Common myeloid progenitor, CD34-positive (primary cell): Measurements from ENCODE around the gene SPATA2L.

Experiments
- CTCF ChIA-PET: fragments of 350-600 bp; sonication (Branson Sonifier 250); formaldehyde crosslinking; loops from one replicate; lab custom pipeline; 2021; ENCODE audit warnings: antibody characterized with exemption; lab: Charles Lee
- POLR2A ChIA-PET: fragments of 350-600 bp; sonication (Branson Sonifier 250); formaldehyde crosslinking; loops from one replicate; lab custom pipeline; 2021; ENCODE audit warnings: antibody characterized with exemption; lab: Charles Lee
- DNase-seq, 3 donors: peaks; one replicate each; pipeline versions ENCODE4 v3.0.0 to v3.0.0-alpha.2; 2013
- H3K27ac ChIP-seq, 2 experiments: 1 replicate in 1 of 2; 2 replicates in 1 of 2; pipeline ENCODE4 v1.7.0; 2013; ENCODE audit warnings: inconsistent platforms in 2 of 2, low read length in 2 of 2, mild to moderate bottlenecking in 2 of 2, low read depth in 1 of 2, moderate library complexity in 1 of 2; ENCODE audit not compliant: severe bottlenecking in 2 of 2, insufficient read depth in 1 of 2, poor library complexity in 1 of 2
- H3K27me3 ChIP-seq, 5 experiments: replicated peaks in 2 of 5; 1 replicate in 3 of 5; 2 replicates in 2 of 5; pipeline versions ENCODE4 v1.6.1 to v1.7.0; 2013; ENCODE audit warnings: low read length in 4 of 5, mild to moderate bottlenecking in 2 of 5, moderate library complexity in 2 of 5, inconsistent platforms in 1 of 5; ENCODE audit not compliant: insufficient read depth in 5 of 5, control insufficient read depth in 4 of 5
- H3K36me3 ChIP-seq, 4 experiments: 1 replicate in 2 of 4; 2 replicates in 2 of 4; pipeline versions ENCODE4 v1.6.1 to v1.7.0; 2013; ENCODE audit warnings: low read length in 3 of 4, control low read depth in 1 of 4, mild to moderate bottlenecking in 1 of 4; ENCODE audit not compliant: control insufficient read depth in 4 of 4, insufficient read depth in 4 of 4
- H3K4me1 ChIP-seq, 4 experiments: 1 replicate in 3 of 4; 2 replicates in 1 of 4; pipeline versions ENCODE4 v1.6.1 to v1.7.1; 2013; ENCODE audit warnings: low read length in 3 of 4, mild to moderate bottlenecking in 3 of 4, control low read depth in 1 of 4, inconsistent platforms in 1 of 4, moderate library complexity in 1 of 4; ENCODE audit not compliant: control insufficient read depth in 4 of 4, insufficient read depth in 4 of 4; ENCODE audit errors: control extremely low read depth in 1 of 4
- H3K4me3 ChIP-seq, 7 experiments: 1 replicate in 4 of 7; 2 replicates in 3 of 7; pipeline versions ENCODE4 v1.5.1 to v1.7.0; 2013; ENCODE audit warnings: mild to moderate bottlenecking in 7 of 7, low read length in 6 of 7, moderate library complexity in 6 of 7, inconsistent platforms in 2 of 7, low read depth in 2 of 7, control low read depth in 1 of 7; ENCODE audit not compliant: insufficient read depth in 4 of 7, control insufficient read depth in 1 of 7; ENCODE audit errors: extremely low read depth in 1 of 7
- H3K9me3 ChIP-seq, 5 experiments: 1 replicate in 4 of 5; 2 replicates in 1 of 5; pipeline versions ENCODE4 v1.6.1 to v1.7.1; 2013; ENCODE audit warnings: low read length in 4 of 5, mild to moderate bottlenecking in 2 of 5, inconsistent platforms in 1 of 5, low read depth in 1 of 5, moderate library complexity in 1 of 5; ENCODE audit not compliant: control insufficient read depth in 4 of 5, insufficient read depth in 2 of 5; ENCODE audit errors: control extremely low read depth in 1 of 5
- WGBS: methylation state at CpG from one replicate; pipeline ENCODE4 v1.1.5; 2013; ENCODE audit not compliant: insufficient coverage; 5-methylcytosine and 5-hydroxymethylcytosine counted together

Gene SPATA2L

DNA sequence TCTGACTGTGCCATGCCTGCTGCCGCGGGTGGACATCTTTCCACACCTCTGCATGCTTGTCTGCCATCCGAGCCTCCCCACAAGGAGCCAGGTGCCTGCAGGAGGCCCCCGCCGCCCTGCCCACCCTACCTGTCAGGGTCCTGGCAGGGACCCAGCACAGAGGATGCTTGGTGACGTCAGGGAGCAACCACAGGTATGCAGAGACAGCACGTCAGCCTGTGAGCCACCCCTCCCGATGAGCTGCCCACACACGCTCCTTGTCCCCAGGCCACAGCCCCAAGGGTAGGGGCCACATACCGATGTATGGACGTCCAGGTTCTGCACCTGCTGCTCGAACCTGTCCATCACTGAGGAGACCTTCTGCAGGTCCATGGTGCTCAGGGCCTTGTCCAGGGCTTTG lies 54.6 kb downstream of the SPATA2L start:
- ChIA-PET CTCF (interaction anchor here (0.6 kb wide), 1 partner anchor 227 kb away, joined by 3 read pairs; no protein-coding TSS in a partner anchor), POLR2A (no interaction called here)
- peaks cover 4 to 52% (median 35%) of the 10 kb centered on the region in 4 experiments for H3K36me3 ChIP-seq
- H3K27ac ChIP-seq: no peak overlapping the region
- no peaks in the 10 kb centered on the region for H3K27me3 ChIP-seq
- no peak overlapping the region for H3K4me3 ChIP-seq
- peaks cover 0 to 3% (median 0%) of the 10 kb centered on the region in 5 experiments for H3K9me3 ChIP-seq
- no peaks in the 10 kb centered on the region for H3K4me1 ChIP-seq
- 94% methylated on average over 10 of the region's 12 CpGs for WGBS
- no peak for DNase-seq
